Stimulated activated CD8-positive, alpha-beta memory T cell treated with anti-CD3 and anti-CD28 coated beads, Interleukin-7, amount 100 ng/mL, for 1 hour (primary cell): Measurements from ENCODE around the gene RGR.

Experiments
- DNase-seq, 2 donors: peaks; one replicate each; pipeline ENCODE4 v3.0.0-alpha.2; 2020; ENCODE audit warnings: low read depth in 2 of 2

The RGR gene, protein sequence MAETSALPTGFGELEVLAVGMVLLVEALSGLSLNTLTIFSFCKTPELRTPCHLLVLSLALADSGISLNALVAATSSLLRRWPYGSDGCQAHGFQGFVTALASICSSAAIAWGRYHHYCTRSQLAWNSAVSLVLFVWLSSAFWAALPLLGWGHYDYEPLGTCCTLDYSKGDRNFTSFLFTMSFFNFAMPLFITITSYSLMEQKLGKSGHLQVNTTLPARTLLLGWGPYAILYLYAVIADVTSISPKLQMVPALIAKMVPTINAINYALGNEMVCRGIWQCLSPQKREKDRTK

DNA sequence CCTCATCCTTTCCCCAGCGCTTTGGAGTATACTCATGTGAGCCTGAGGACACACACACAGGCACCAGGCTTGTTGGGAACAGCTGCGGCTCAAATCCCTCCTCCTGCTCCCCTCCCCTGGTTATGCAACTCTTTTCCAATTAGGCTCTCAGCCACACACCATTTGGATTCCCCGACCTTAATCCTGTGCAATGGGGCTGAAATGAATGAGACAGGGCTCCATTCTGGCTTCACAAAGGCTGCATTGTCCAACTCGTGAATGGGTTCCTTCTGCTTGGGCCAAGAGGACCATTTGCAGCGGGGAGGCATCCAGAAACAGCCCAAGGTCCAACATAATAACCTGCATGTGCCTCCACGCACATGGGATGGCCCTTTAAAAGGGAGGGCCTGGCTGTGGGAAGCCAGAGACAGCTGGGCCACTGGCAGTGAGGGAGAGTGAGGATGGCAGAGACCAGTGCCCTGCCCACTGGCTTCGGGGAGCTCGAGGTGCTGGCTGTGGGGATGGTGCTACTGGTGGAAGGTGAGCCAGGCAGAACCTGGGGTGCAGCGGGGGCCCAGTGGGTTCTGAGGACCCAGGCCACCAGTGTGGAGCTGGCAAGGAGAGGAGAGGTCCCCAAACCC lies at the start of gene RGR:
Gene RGR, plus strand, starts transcription at position 403 of the 620 bp plus-strand sequence. Its CDS starts 38 bp downstream, at position 441.
- DNase-seq, result no peak

DNA sequence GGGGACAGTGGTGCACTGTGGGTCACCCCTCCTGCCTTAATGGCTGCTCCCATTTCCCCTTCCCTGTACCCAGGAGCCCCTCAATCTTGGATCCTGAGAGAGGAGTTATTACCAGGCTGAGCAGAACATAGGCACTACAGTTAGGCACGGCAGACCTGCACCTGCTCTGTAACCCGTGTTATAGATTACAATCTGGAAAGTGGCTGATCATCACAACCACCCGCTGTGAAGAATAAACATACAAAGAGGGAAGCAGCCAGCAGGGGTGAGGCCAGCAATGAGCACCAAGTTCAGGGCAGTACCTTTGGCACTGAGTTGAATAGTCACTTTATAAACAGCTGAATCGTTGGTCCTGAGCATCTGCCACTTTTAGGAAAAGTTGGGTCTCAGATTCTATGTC lies 48.8 kb upstream of the RGR start:
- no peak for DNase-seq

DNA sequence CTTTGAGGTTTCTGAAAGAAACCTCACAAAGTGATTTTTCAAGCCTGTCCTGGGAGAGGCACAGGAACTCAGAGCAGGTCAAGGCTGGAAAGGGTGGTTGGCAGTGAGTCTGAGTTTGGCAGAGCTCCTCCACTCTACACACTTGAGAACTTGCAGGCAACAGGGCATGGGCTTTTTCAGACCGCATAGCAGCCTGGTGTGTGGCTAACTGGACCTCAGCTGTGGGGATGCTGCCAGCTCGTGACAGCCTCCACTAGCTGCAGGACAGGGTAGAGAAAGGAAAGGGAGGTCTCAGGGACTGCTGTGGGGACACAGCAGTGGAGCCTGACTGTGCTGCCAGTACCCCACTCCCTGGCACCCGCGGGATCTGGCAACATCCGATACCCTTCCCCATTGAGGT lies 47.9 kb upstream of the RGR start:
- no peak for DNase-seq

DNA sequence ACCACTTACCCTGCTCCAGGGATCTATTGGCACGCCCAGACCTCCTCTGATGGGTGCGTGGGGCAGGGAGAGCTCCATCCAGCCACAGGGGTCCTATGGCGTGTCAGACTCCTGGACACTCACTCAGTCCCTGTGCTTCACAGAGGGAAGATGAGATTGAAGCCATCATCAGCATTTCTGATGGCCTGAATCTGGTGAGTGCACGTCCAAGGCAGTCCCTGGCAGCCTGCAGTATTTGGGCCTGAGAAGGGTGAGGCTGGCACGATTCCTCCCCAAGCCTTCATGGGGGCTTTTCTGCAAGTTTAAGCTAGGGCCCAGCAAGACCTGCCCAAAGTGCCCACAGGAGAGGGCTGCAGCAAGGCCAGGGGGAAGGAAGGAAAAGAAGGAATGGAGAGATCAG lies 47.2 kb upstream of the RGR start:
- no peak for DNase-seq

DNA sequence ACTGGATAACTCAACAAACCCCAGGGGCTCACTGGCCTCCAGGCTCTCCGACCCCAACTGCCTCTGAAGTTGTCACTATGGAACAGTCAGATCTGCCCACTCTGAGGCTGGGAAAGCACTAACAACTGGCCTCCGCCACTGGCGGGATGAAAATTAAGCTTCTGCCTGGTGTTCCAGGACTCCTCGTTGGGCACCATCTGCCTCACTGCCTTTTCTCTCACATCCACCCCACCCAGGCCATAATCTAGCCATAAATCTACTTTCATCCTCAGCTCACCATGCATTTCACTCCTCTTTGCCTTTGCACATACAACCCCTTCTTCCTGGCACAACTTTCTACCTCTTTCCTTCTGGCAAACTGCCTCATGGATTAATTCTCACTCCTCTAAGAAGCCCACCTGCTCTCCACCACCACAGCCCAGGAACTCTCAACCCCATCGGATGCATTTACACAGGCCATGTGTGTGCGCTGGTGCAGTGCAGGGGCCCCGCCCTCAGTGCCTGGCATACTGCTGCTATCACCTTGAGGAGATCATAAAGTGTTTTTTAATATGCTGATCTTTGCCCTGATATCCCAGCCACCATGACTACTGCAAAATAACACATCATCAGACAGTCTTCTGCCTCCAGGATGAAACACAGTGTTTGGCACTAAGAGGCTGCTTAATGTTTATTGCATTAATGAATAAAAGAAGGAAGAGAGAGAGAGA lies 46.5 kb upstream of the RGR start:
- no peak for DNase-seq

DNA sequence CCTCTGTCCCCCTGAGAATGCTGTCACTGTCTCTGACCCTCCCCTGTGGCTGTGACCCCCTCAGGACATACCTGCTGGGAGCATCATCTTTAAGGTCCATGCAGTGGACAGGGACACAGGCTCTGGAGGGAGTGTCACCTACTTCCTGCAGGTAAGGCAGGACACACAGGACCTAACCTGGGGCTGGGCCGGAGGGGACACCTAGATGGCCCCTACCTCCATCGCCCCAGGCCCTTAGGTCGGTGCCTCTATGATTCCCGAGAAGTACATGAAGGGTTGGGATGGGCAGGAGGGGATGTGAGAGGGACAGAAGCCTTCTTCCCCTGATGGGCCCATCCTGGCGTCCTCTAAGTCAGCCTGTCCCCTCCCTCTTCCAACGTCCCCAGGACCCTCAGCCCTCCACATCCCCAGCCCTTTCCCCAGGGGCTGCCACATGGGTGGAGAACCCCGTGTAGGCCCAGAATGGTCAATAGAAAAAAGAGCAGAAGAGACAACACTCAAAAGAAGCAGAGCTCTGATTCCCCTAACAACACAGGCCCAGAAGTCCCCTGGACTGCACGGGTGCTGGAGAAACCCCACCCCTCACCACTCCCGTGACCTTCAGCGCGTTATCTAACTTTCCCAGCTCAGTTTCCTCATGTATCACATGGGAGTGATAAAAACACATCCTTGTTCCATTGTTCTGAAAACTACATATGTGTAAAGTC lies 44.2 kb upstream of the RGR start:
- no peak for DNase-seq

DNA sequence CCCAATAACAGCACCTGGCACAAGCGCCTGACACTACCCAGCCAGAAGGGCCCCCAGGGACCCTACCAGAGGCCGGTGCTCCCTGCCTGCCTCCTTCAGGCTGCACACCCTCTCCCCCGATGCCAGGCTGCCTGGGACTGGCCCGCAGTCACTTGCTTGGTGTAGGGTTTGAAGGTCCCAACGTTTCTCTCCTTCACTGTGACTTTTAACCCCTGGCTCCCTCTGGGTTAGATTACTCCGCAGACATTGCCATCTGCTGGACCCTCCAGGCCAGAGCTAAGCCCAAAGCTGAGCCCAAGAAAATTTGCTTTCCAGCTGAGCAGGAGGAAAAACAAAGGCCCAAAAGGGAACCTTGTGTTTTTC lies 43.6 kb upstream of the RGR start:
- DNase-seq, result no peak

DNA sequence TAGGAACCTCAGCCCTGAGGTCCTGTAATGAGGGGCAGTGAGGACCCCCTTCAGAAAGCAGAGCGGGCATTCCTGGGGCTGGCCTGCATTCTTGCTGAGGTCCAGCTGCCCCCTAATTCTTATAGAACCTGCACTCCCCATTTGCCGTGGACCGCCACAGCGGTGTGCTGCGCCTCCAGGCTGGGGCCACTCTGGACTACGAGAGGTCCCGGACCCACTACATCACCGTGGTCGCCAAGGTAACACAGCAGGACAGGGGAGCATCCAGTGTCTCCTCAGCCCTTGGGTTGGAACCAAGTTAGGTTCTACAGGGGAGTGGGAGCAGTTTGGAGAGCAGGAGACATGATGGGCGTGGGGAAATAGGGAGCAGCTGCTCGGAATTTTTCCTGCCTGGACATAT lies 43.2 kb upstream of the RGR start:
- DNase-seq, result no peak

DNA sequence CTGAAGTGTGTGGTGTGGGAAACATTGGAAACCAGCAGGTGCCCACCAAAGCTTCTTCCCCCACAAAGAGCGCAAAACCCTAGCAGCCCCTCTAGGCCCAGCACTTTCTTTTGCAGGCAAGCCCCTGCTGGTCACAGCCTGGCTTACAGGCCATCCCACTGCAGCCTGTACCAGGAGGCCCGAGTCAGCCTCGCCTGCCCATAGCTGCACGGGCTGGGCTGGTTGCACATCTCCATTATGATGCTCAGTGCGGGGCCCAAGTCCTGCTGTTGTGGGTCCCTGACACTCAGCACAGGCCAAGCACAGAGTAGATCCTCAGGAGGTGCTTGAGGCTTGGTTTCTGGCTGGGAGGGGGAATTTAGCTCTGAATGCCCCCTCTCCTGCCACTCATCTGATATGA lies 42.5 kb upstream of the RGR start:
- DNase-seq, result no peak

DNA sequence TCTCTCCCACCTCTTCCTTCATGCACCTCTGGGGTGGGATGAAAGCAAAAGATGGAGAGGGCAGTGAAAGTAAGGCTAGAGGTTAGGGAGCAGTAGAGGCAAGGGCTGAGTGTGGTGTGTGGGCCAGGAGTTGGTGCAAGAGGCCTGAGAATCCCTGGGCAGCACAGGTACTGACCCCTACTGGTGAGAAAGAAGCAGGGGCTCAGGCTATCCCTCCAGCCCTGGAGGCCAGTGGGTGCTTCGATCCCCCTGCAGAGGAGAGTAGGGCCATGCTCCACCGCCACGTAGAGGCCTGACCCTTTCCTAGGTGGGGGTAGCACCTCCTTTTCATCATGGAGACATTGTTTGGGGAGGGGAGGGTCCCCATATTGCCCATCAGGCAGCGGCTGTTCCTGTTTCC lies 40.7 kb upstream of the RGR start:
- no peak for DNase-seq

DNA sequence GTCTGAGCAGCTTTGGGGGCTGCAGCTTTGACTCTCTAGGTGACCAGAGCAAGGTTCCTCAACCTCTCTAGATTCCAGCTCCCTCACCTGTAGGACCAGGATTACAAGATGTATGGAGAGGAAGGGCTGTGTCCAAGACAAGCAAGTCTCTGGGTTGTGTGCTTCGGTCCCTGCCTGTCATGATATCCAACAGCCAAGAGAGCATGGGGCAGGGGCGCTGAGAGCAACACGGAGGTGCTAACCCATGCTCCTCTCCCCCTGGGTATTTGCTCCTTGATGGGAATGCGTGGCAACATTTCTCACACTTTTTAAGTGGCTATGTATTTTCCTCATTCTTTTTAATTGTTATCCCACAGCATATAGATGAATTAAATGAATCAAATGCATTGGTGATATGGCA lies 40.2 kb upstream of the RGR start:
- DNase-seq, result no peak

DNA sequence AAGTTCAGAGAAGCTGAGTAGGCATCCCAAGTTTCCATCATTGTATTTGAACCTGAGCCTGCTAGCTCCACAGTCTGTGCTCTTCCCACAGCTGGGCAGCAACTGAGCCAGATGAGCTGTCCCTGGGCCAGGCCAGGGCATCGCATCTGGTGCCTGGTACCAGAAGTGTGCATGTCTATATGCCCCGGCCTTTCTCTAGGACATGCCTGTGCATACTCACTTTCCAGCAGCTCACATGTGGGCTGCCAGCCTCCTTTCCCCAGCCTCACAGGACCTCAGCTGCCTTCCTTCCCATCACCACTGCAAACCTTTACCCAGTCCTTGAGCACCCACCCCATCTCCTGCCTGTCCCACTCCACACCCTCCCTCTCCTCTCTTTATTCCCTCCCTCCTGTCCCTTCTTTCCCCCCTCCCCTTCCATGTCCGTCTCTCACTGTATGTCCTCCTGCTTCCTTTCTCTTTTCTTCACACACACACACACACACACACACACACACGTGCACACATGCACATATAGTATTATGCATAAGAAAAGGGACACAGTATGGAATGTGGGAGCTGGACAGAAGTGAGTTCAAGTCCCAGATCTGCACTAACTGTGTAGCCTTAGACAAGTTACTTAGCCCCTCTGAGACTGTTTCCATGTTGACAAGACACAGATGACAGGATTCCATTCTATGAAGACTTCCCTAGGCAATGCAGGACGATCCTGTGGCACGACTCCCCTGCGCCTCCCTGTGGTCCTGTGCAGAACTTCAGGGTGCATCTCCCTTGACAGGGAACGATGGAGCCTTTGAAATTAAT lies 39.6 kb upstream of the RGR start:
- DNase-seq, result peak; percentile 38 to 41

DNA sequence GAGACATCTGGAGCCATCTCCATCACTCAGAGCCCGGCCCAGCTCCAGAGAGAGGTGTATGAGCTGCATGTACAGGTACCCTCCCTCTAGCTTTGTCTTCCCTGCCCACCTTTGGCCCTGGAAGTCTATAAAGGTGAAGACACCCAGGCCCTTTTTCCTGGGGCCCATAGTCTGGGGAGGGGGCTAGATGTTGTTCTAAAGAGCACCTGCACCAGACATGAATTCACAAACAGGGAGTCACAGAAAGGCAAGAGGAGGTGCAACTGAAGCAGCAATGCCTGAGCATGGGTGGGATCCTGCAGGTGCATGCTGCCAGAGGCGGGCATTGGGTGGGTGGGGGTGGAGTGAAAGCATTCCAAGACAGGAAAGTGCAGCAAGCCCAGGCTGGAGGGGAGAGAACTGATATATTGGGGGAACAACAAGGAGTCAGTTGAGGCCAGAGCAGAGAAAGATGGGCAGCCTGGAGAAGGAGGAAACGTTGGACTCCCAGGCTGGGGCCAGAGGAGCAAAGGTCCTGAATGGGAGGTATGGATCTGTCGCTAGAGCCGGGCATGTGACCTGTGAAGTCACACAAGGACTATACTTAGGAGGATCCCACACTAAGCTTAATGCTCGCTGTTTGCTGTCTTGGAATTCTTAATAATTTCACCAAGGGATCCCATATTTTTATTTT lies 38.9 kb upstream of the RGR start:
- DNase-seq, result no peak

DNA sequence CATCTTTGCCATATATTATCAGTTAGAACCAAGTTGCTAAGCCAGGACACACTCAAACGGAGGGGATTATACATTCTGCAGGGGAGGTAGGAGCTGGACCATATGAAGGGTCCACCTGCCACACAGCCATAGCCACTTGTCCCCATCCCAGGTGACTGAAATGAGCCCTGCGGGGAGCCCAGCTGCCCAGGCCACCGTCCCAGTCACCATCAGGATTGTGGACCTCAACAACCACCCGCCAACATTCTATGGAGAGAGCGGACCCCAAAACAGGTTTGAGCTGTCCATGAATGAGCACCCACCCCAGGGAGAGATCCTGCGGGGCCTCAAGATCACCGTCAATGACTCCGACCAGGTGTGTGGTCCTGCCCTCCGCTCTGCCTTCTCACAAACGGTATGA lies 36.8 kb upstream of the RGR start:
- no peak for DNase-seq

DNA sequence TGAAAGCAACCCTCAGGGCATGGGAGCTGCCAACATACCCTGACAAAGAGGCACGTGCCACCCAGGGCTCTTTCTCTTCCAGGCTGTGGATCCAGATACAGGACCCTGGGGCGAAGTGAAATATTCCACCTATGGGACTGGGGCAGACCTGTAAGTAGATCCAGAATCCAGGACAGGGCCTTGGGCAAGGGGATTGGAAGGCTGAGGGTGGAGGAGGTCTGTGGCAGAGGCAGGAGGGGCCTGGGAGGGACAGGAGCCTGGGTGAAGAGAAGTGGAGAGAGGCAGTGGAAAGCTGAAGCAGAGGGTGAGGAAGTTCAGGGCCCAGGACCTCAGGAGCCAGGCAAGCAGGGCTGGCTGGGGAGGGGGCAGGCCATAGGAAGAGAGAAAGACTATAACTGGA lies 33.3 kb upstream of the RGR start:
- DNase-seq, result no peak

DNA sequence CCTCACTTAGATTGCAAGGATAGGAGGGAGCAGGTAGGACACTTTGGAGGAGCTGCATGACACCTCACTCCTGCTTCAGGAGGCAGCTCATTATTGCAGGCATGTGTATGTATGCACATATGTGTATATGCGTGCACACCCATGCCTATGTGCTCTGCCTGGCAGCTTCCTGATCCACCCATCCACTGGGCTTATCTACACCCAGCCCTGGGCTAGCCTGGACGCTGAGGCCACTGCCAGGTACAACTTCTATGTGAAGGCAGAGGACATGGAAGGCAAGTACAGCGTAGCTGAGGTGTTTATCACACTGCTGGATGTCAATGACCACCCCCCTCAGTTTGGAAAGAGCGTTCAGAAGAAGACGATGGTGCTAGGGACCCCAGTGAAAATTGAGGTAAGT lies 32.8 kb upstream of the RGR start:
- no peak for DNase-seq

DNA sequence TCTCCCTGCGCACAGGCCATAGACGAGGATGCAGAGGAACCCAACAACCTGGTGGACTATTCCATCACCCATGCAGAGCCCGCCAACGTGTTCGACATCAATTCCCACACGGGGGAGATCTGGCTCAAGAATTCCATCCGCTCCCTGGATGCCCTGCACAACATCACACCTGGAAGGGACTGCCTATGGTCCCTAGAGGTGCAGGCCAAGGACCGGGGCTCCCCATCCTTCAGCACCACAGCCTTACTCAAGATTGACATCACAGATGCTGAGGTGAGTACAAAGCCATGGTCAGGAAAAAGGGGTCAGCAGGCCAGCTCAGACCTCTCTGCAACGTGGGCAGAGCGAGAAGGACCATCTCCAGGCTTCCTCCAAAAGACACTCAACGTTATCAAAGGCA lies 31.8 kb upstream of the RGR start:
- no peak for DNase-seq

DNA sequence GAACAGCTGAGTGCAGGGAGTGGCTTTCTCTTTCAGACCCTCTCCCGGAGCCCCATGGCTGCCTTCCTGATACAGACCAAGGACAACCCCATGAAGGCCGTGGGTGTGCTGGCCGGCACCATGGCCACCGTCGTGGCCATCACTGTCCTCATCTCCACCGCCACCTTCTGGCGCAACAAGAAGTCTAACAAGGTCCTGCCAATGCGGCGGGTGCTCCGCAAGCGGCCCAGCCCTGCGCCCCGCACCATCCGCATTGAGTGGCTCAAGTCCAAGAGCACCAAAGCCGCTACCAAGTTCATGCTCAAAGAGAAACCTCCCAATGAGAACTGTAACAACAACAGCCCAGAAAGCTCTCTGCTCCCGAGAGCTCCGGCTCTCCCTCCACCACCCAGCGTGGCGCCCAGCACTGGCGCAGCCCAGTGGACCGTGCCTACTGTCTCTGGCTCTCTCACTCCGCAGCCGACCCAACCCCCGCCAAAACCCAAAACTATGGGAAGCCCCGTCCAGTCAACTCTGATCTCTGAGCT lies 30.7 kb upstream of the RGR start:
- DNase-seq, result no peak

DNA sequence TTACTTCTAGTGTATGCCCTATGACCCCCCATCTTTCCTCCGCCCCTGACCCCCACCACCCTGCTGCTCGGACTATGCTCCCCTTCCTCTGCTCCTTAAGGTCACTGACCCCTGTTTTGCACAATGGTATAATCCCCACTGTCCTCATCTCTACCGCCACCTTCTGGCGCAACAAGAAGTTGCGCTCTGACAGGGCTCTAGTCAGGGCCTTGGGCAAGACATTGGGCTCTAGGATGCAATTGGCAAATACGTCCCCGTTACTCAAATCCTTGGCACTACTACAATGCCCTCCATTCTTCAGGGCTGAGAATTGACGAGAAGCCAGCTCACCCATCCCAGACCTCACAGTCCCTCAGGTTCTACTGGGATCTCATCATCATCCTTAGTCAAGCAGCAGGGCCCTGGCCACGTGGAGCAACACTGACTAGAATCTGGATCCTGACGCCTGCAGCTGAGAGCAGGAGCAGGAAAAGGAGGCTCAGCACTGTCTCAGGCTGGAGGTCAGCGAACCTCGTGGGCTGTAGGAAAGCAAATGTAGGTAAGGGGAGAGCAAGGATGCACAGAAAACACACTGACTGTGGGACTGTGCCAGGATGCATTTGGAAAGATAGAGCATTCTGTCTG lies 30.1 kb upstream of the RGR start:
- no peak for DNase-seq

DNA sequence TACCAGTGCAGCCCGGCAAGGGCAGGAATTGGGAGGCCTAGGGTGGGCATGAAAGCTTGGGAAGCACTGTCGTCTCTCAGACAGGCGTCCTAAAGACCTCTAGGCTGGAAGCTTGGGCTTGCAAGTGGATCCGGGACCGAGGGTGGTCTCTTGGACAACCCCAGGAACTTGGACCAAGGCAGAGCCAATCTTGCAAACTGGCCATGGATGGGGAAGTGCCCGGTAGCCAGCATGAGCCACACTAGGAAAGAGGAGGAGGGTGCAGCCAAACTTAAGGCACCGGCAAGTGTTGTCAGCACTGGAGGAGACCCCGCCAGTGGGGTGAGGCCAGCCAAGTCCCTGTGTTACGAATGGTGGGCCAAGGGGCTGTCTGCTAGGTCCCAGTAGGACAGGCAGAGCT lies 28.0 kb upstream of the RGR start:
- DNase-seq, result no peak

DNA sequence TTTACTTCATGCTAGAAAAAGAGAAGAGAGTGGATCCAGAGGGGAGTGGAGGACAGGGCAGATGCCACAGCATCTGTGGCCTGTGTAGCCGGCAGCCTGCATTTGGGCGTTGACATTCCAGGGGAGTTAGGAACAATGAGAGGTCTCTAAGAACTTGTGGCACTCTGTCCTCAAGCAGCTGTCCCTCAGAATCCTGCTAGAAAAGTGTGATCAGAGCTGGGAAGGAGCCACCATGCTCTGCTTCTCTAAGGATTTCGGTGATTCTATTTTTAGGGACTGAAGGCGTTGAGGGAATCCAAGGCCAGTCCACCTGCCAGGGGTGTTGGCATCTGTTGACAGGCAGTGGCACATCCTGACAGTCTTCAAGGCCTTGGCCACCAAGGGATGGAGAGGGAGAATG lies 27.1 kb upstream of the RGR start:
- no peak for DNase-seq
